CD4-positive, alpha-beta T cell (primary cell): Measurements from ENCODE around the gene TSPAN11. TPM values are rescaled to one million over a fixed set of nuclear protein-coding genes. Genes with fewer than 3 reads are reported as not detected.

Source experiments
- ATAC-seq: fragments of 200-7000 bp; cut with Tn5 transposase; one replicate; pipeline ENCODE4 v1.10.0; 2022; ENCODE audit warnings: mild to moderate bottlenecking; ENCODE audit not compliant: poor library complexity
- CTCF ChIA-PET: fragments of 350-600 bp; sonication (Branson Sonifier 250); formaldehyde crosslinking; loops from one replicate; lab custom pipeline; 2021; ENCODE audit warnings: antibody characterized with exemption, inconsistent platforms; lab: Charles Lee
- POLR2A ChIA-PET: fragments of 350-600 bp; sonication (Branson Sonifier 250); formaldehyde crosslinking; loops from one replicate; lab custom pipeline; 2021; ENCODE audit warnings: antibody characterized with exemption, inconsistent platforms; lab: Charles Lee
- DNase-seq, 14 experiments: peaks; one replicate each; pipeline ENCODE4 v3.0.0-alpha.2; 2013 to 2020; ENCODE audit warnings: mixed read lengths in 2 of 14
- H3K27ac ChIP-seq, 2 donors: one replicate each; pipeline versions ENCODE4 v1.5.1 to v1.7.0; 2013; ENCODE audit warnings: low read length in 2 of 2, low read depth in 1 of 2, mild to moderate bottlenecking in 1 of 2
- H3K27me3 ChIP-seq, 2 experiments: 1 replicate in 1 of 2; 2 replicates in 1 of 2; pipeline versions ENCODE4 v1.6.1 to v1.7.0; 2013; ENCODE audit warnings: low read length in 2 of 2, control low read depth in 1 of 2, mild to moderate bottlenecking in 1 of 2, moderate library complexity in 1 of 2; ENCODE audit not compliant: insufficient read depth in 2 of 2, control insufficient read depth in 1 of 2
- H3K36me3 ChIP-seq: one replicate; pipeline ENCODE4 v1.6.1; 2013; ENCODE audit warnings: low read length, control low read depth; ENCODE audit not compliant: insufficient read depth
- H3K4me1 ChIP-seq: one replicate; pipeline ENCODE4 v1.6.1; 2013; ENCODE audit warnings: low read length, control low read depth; ENCODE audit not compliant: insufficient read depth
- H3K4me3 ChIP-seq: one replicate; pipeline ENCODE4 v1.5.1; 2013; ENCODE audit warnings: mild to moderate bottlenecking, low read length, moderate library complexity
- H3K9me3 ChIP-seq, 2 experiments: 1 replicate in 1 of 2; 2 replicates in 1 of 2; pipeline versions ENCODE4 v1.6.1 to v1.7.0; 2013; ENCODE audit warnings: low read length in 2 of 2, mild to moderate bottlenecking in 2 of 2, control low read depth in 1 of 2, moderate library complexity in 1 of 2; ENCODE audit not compliant: control insufficient read depth in 1 of 2, insufficient read depth in 1 of 2
- H3K27ac Mint-ChIP-seq: one replicate; pipeline ENCODE4 v1.8.0; 2020; ENCODE audit warnings: mixed read lengths
- H3K27me3 Mint-ChIP-seq: one replicate; pipeline ENCODE4 v1.8.0; 2021; ENCODE audit warnings: mixed read lengths
- H3K36me3 Mint-ChIP-seq: one replicate; pipeline ENCODE4 v1.8.0; 2021; ENCODE audit warnings: low read depth, mixed read lengths
- H3K4me1 Mint-ChIP-seq: one replicate; pipeline ENCODE4 v1.8.0; 2021; ENCODE audit warnings: low read depth, mixed read lengths
- H3K4me3 Mint-ChIP-seq: one replicate; pipeline ENCODE4 v1.8.0; 2020; ENCODE audit warnings: mild to moderate bottlenecking, mixed read lengths
- H3K9me3 Mint-ChIP-seq: one replicate; pipeline ENCODE4 v1.8.0; 2020; ENCODE audit warnings: mixed read lengths
- intact Hi-C, 2 experiments: fragments of 100-400 bp; cut with DNase I in 1 of 2; cut with micrococcal nuclease in 1 of 2; formaldehyde crosslinking; loops; one replicate each; pipeline versions ENCODE4 v1.15.1 to v1.9.0; 2023 to 2025; cut with DNase I, micrococcal nuclease
- total RNA-seq, 174 experiments: library from RNA in 2 of 174; stranded (reverse) in 2 of 174; gene quantifications; one replicate each; pipeline ENCODE4 v1.2.3 and lab custom pipeline; 2021 to 2026
- TF ChIP-seq, protein P1 (sequence below): fragments of 200-600 bp; IDR thresholded peaks from one replicate; pipeline ENCODE4 v1.8.0; 2022; ENCODE audit warnings: antibody characterized with exemption, mild to moderate bottlenecking

Gene TSPAN11
- total RNA-seq, 2 experiments from 2014 or later, result not detected

DNA sequence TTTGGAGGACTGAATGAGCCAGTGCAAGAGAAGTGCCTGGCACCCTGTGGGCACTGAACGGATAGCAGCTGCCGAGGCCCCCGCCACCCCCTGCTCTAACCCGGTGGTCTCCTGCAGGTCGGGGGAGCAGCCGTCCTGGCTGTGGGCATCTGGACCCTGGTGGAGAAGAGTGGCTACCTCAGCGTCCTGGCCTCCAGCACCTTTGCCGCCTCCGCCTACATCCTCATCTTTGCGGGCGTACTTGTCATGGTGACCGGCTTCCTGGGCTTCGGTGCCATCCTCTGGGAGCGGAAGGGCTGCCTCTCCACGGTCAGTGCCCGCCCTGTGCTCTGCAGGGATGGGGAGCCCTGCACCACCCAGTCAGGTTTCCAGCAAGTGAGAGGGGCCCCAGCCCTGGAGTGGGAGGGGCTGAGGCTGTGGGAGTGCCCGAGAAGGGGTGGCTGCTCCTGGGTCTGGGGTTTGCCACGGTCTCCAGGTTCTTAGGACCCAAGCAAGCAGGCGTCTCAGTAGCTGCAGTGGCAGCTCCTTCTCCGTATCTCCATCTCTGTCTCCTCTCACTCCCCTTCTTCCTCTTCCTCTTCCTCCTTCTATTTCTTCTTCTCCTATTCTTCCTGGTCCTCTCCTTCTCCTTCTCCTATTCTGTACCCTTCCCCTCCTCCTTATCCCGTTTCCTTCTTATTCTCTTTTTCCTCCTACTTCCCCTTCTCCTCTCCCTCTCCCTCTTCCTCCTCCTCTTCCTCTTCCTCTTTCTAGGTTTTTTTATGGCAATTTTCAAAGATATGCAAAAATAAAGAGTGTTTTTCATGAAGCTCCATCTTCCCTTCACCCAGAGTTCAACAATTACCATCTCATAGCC, 37.4 kb downstream of the TSPAN11 start:
- H3K27ac ChIP-seq, result no peak overlapping the region
- Mint-ChIP-seq H3K9me3 (no peaks in the 10 kb centered on the region), H3K27ac (no peak overlapping the region), H3K27me3 (peaks cover 9% of the 10 kb centered on the region), H3K4me1 (no peaks in the 10 kb centered on the region), H3K4me3 (no peak overlapping the region), H3K36me3 (no peaks in the 10 kb centered on the region)
- ChIA-PET POLR2A (no interaction called here), CTCF (no interaction called here)
- H3K36me3 ChIP-seq, result no peaks in the 10 kb centered on the region
- ATAC-seq (no peak), DNase-seq (no peak)
- peaks cover 0 to 6% of the 10 kb centered on the region in 2 experiments for H3K27me3 ChIP-seq
- H3K4me3 ChIP-seq, result no peak overlapping the region
- H3K4me1 ChIP-seq, result no peaks in the 10 kb centered on the region
- no peaks in the 10 kb centered on the region for H3K9me3 ChIP-seq
- TF ChIP-seq, protein P1, sequence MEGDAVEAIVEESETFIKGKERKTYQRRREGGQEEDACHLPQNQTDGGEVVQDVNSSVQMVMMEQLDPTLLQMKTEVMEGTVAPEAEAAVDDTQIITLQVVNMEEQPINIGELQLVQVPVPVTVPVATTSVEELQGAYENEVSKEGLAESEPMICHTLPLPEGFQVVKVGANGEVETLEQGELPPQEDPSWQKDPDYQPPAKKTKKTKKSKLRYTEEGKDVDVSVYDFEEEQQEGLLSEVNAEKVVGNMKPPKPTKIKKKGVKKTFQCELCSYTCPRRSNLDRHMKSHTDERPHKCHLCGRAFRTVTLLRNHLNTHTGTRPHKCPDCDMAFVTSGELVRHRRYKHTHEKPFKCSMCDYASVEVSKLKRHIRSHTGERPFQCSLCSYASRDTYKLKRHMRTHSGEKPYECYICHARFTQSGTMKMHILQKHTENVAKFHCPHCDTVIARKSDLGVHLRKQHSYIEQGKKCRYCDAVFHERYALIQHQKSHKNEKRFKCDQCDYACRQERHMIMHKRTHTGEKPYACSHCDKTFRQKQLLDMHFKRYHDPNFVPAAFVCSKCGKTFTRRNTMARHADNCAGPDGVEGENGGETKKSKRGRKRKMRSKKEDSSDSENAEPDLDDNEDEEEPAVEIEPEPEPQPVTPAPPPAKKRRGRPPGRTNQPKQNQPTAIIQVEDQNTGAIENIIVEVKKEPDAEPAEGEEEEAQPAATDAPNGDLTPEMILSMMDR, result no peak
- intact Hi-C loops, result no loop called here

DNA sequence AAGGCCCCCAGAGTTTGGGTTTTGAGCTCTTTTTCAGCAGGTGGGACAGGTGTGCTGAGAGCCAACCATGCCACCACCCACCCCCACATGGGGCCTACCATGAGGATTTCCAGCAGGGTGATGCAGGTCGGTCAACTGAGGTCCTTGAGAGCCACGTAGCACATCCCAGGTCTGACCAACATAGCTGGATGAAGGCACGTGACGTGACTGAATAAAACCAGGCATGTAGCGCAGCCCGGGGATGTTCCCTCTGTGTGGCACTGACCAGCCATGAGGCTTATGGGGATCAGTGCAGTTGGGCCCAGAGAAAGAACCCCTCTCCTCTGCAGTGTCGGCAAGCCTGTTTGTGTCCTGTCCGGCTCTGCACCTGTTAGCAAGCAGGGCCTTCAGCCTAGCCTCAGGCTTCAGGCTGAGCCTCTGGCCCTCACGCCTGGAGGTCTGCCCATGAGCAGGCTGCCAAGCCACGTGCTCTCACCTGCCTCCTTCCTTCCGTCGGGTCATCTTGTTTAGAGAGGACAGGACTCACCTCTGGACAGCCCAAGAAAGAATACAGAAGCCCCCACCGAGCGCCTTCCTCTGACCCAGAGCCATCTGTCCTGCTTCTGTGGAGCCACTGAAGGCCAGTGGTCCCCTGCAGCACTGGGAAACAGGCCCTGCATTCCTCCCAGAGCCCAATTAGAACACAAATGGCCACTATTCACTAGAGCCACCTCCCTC, 38.5 kb downstream of the TSPAN11 start:
- Mint-ChIP-seq H3K4me1 (no peaks in the 10 kb centered on the region), H3K9me3 (no peaks in the 10 kb centered on the region), H3K27ac (no peak overlapping the region), H3K27me3 (peaks cover 8% of the 10 kb centered on the region), H3K4me3 (no peak overlapping the region), H3K36me3 (no peaks in the 10 kb centered on the region)
- no peak overlapping the region for H3K27ac ChIP-seq
- H3K27me3 ChIP-seq, result peaks cover 0 to 4% of the 10 kb centered on the region in 2 experiments
- CTCF ChIA-PET, result no interaction called here
- H3K36me3 ChIP-seq, result no peaks in the 10 kb centered on the region
- POLR2A ChIA-PET, result no interaction called here
- DNase-seq (no peak), ATAC-seq (no peak)
- no peak overlapping the region for H3K4me3 ChIP-seq
- intact Hi-C loops, result no loop called here
- H3K9me3 ChIP-seq, result no peaks in the 10 kb centered on the region
- TF ChIP-seq, protein P1, result no peak
- no peaks in the 10 kb centered on the region for H3K4me1 ChIP-seq

DNA sequence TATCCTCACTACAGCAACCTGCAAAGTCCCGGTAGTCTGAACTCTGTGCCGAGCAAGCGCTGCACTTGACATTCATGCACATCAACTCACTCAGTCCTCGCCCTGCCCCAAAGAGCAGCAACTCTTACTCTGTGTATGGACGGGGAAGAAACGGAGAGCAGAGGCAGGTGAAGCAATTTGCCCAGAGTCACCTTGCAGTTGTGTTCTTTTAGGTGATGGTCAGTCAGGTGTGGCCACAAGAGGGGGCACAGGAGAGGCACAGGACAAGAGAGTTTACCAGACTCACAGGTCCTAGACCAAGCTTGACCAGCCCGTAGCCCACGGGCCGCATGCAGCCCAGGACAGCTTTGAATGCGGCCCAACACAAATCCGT, 39.1 kb downstream of the TSPAN11 start:
- DNase-seq, result no peak
- ChIA-PET CTCF (no interaction called here), POLR2A (no interaction called here)
- ATAC-seq, result no peak
- TF ChIP-seq, protein P1, result no peak
- H3K9me3 Mint-ChIP-seq, result no peaks in the 10 kb centered on the region
- H3K4me3 Mint-ChIP-seq, result no peak overlapping the region
- H3K27ac Mint-ChIP-seq, result no peak overlapping the region
- no peaks in the 10 kb centered on the region for H3K4me1 Mint-ChIP-seq
- Histone ChIP-seq H3K27ac (no peak overlapping the region), H3K9me3 (no peaks in the 10 kb centered on the region), H3K4me1 (no peaks in the 10 kb centered on the region), H3K4me3 (no peak overlapping the region), H3K36me3 (no peaks in the 10 kb centered on the region), H3K27me3 (peaks cover 0 to 4% of the 10 kb centered on the region in 2 experiments)
- H3K27me3 Mint-ChIP-seq, result peaks cover 14% of the 10 kb centered on the region
- H3K36me3 Mint-ChIP-seq, result no peaks in the 10 kb centered on the region
- intact Hi-C loops, result no loop called here
